ENCODE measurements around the gene FHOD1.

DNA sequence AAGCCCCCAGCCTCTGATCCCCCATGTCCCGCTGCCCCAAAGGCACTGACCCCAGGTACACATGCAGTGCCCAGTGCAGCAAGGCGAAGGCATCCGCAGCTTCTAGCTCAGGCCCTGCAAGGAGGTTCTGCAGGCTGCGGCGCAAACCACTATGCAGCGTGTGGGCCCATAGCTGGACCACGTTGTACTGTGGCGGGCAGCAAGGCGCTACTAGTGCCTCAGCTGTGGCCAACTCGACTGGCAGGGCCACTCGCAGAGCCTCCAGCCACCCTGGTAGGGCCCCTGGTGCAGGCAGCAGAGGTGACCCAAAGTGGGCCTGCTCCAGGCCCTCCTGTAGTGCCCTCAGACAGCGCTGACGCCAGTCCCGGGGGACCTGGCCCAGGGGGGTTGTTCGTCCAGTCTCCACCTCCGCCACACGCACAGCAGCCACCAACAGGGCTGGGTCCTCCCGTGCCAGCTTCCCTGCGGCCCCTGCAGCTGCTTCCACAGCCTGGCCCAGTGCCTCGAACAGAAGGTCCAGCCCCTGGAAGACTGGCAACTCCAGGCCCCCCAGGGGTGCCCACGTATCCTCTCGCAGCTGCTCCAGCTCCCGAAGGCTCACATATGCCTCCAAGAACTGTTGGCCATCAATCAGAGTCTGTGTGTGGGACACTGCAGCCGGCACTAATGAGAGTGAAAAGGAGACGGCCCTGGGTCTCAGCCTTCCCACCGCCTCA, 59.9 kb downstream of the FHOD1 start:
- TF ChIP-seq, protein P1, sequence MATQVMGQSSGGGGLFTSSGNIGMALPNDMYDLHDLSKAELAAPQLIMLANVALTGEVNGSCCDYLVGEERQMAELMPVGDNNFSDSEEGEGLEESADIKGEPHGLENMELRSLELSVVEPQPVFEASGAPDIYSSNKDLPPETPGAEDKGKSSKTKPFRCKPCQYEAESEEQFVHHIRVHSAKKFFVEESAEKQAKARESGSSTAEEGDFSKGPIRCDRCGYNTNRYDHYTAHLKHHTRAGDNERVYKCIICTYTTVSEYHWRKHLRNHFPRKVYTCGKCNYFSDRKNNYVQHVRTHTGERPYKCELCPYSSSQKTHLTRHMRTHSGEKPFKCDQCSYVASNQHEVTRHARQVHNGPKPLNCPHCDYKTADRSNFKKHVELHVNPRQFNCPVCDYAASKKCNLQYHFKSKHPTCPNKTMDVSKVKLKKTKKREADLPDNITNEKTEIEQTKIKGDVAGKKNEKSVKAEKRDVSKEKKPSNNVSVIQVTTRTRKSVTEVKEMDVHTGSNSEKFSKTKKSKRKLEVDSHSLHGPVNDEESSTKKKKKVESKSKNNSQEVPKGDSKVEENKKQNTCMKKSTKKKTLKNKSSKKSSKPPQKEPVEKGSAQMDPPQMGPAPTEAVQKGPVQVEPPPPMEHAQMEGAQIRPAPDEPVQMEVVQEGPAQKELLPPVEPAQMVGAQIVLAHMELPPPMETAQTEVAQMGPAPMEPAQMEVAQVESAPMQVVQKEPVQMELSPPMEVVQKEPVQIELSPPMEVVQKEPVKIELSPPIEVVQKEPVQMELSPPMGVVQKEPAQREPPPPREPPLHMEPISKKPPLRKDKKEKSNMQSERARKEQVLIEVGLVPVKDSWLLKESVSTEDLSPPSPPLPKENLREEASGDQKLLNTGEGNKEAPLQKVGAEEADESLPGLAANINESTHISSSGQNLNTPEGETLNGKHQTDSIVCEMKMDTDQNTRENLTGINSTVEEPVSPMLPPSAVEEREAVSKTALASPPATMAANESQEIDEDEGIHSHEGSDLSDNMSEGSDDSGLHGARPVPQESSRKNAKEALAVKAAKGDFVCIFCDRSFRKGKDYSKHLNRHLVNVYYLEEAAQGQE (IDR thresholded peaks at IDR 0.05; ENCODE audit: low read depth, low read length), result no peak
- TF ChIP-seq, protein P2, sequence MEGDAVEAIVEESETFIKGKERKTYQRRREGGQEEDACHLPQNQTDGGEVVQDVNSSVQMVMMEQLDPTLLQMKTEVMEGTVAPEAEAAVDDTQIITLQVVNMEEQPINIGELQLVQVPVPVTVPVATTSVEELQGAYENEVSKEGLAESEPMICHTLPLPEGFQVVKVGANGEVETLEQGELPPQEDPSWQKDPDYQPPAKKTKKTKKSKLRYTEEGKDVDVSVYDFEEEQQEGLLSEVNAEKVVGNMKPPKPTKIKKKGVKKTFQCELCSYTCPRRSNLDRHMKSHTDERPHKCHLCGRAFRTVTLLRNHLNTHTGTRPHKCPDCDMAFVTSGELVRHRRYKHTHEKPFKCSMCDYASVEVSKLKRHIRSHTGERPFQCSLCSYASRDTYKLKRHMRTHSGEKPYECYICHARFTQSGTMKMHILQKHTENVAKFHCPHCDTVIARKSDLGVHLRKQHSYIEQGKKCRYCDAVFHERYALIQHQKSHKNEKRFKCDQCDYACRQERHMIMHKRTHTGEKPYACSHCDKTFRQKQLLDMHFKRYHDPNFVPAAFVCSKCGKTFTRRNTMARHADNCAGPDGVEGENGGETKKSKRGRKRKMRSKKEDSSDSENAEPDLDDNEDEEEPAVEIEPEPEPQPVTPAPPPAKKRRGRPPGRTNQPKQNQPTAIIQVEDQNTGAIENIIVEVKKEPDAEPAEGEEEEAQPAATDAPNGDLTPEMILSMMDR (IDR thresholded peaks at IDR 0.05), result no peak
- no peak for TF ChIP-seq SMC3 (IDR thresholded peaks at IDR 0.05; ENCODE audit: low read depth, low read length)
